Gastrocnemius medialis (tissue), 4 donors: ENCODE results near the gene KLHL42.

Source experiments
- CTCF ChIP-seq, 5 experiments: fragments of 450-650 bp in 3 of 5; fragments of 200-600 bp in 2 of 5; sonication (generic) in 2 of 5; IDR thresholded peaks in 4 of 5; conservative IDR thresholded peaks in 1 of 5; 1 replicate in 4 of 5; 2 replicates in 1 of 5; pipeline ENCODE4 v1.5.1; 2016 to 2019; ENCODE audit warnings: antibody characterized with exemption in 5 of 5, mild to moderate bottlenecking in 3 of 5, moderate library complexity in 3 of 5
- POLR2A ChIP-seq, 2 donors: fragments of 450-650 bp; IDR thresholded peaks; one replicate each; pipeline ENCODE4 v1.6.1; 2017; ENCODE audit warnings: antibody characterized with exemption in 2 of 2, mild to moderate bottlenecking in 2 of 2, moderate library complexity in 2 of 2

- TF ChIP-seq CTCF (IDR thresholded peaks at IDR 0.05 in 4 of 5, conservative IDR thresholded peaks at IDR 0.05 in 1 of 5) = no peak
- no peak for TF ChIP-seq POLR2A (IDR thresholded peaks at IDR 0.05)
These were observed 30.7 kb downstream of the KLHL42 start for GRCh38 chr12:27810756-27811155.
